Stimulated activated CD4-positive, alpha-beta T cell treated with anti-CD3 and anti-CD28 coated beads, Interleukin-1b, Interleukin-23, amount 100 ng/mL, for 48 hours (primary cell): ENCODE measurements around the gene RAB42.
A peak's percentile ranks its signal among the peaks of the same experiment; 100 is the strongest.
"Not testable (repeated sequence)": the region's sequence is repeated elsewhere in the genome, so short reads cannot be mapped to it uniquely, and the experiment has no call there.

ENCODE experiments used
- DNase-seq: peaks from one replicate; pipeline ENCODE4 v3.0.0-alpha.2; 2020

The RAB42 gene

DNA sequence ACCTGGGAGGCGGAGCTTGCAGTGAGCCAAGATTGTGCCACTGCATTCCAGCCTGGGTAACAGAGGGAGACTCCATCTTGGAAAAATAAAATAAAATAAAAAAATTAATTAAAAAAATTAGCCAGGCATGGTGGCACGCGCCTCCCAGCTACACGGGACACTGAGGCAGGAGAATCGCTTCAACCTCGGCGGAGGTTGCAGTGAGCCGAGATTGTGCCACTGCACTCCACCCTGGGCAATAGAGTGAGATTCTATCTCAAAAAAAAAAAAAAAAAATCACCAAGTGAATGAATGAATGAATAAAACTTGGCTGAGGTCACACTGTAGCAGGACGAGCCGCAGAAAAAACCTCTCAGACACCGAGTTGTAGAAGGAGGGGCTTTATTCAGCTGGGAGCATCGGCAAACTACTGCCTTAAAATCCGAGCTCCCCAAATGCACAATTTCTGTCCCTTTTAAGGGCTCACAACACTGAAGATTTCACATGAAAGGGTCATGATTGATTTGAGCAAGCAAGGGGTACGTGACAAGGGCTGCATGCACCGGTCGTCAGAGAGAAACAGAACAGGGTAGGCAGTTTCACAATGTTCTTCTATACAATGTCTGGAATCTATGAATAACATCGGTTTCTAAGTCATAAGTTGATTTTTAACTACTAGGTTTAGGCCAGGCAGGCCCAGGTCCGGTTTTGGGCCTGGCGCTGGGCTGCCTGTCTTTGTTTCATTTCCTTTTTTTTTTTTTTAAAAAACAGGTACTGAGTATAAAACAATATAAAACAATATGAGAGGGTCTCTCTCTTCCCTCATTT lies 5.3 kb upstream of the RAB42 start:
- not testable (repeated sequence) for DNase-seq

DNA sequence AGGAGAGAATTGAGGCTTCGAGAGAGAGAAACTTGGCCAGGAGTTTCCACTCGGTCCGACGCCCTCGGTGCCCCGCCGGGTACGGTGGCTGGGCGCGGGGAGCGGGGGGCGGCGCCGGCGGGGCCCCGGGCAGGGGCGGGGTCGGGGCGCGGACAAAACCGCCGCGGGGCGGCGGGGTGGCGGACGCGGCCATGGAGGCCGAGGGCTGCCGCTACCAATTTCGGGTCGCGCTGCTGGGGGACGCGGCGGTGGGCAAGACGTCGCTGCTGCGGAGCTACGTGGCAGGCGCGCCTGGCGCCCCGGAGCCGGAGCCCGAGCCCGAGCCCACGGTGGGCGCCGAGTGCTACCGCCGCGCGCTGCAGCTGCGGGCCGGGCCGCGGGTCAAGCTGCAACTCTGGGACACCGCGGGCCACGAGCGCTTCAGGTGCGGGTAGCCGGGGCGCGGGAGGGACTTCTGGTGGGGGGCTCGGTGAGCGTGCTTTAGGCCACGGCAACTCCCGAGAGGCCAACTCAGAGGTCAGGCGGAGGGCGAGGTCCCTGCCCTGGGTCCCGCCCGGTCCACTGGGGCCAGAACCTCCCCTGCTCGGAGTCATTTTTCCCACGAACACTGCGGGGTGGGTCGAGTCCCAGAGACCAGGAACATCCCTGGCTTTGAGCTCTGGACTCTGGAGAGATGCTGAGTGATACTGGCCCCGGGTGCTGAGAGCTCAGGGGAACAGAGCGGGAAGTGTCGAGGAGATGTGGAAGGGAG lies 431 bp downstream of the RAB42 start:
- no peak for DNase-seq

DNA sequence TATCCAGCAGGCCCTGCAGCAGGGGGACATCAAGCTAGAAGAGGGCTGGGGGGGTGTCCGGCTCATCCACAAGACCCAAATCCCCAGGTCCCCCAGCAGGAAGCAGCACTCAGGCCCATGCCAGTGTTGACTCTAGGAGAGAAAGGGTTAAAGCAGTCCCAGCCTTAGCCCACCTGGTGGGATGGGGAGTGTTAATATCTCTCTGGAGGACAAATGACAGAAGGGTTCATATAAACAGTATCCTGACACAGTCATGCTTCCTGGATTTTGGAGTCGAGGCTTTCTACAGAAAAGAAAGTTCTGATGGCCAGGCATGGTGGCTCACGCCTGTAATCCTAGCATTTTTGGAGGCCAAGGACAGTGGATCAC lies 1.9 kb downstream of the RAB42 start:
- not testable (repeated sequence) for DNase-seq

DNA sequence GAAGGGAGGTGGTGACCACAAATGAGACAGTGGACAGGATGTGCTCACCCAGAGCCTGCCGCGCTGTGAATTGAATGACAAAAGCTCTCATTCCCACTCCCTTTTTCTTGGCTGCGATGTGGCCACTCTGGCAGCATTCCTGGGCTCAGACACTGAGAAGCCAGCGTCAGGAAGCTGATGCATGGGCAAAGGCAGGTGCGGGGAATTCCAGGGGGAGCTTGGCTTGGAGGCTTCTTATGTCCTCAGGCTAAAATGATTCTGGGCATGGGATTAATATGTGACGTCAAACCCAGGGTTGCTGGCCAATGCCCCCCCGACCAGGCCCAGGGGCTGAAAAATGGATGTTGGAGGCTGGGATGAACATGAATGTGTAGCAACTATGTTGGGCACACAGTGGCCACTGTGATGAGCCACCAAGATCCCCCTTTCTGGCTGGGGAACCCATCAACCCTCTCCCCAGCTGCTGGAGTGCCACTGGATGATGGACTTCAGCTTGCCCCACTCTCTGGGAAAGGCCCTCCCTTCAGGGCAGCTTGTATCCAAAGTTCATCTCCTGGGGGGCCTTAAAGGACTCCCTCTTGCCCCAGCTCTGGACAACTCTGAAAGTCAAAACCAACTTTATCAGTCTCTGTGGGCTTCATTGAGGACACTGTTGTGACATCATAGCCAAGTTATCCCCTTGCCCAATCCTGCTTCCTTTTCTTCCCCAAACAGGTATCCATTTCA lies 2.8 kb downstream of the RAB42 start:
- not testable (repeated sequence) for DNase-seq

DNA sequence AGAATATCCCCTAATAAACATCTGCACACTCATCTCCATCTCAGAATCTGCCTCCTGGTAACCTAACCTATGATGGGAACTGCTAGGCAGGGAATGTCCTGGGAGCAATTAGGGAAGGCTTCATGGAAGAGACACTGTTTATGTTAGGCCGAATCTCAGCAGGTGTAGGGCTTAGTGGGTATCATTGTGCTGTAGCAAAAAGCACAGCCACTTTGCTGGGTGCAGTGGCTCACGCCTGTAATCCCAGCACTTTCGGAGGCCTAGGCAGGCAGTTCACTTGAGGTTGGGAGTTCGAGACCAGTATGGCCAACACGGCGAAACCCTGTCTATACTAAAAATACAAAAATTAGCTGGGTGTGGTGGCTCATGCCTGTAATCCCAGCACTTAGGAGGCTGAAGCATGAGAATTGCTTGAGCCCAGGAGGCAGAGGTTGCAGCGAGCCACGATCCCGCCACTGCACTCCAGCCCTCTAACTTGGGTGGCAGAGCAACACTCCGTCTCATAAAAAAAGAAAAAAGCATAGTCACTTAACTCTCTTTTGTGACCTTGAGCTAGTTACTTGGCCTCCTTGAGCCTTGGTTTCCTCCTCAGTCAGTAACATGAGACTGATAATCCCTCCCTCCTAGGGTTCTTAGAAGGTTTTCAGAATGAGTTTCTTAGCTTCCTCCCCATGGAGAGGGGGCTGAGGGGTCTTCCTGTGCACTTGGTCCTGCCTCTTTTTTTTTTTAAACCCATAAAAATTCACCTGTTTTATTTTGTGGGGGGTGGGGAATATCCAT lies 3.5 kb downstream of the RAB42 start:
- no peak for DNase-seq

DNA sequence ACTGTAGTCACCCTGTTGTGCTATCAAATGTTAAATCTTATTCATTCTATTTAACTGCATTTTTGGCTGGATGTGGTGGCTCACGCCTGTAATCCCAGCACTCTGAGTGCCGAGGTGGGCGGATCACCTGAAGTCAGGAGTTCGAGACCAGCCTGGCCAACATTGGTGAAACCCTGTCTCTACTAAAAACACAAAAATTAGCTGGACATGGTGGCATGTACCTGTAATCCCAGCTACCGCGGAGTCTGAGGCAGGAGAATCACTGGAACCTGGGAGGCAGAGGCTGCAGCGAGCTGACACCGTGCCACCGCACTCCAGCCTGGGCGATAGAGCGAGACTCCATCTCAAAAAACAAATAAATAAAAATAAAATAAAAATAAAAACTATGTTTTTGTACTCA lies 4.2 kb downstream of the RAB42 start:
- DNase-seq = not testable (repeated sequence)

DNA sequence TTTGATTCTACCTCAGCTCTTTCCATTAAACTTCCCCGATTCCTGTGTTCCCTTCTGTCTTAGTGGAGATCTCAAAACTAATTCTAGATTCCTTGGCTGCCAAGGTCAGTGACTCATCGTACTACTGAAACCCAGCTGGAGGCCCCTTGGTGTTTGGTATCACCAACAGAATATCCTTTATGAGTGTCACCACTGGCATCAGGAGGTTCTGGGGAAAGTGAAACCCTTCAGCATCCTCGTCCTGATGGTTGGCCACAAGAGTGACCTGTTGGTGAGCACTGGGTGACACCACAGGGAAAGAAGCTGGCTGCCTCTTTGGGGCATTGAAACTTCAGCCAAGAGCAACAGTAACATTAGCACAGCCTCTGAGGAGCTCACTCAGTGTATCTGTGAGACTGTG lies 9.6 kb downstream of the RAB42 start:
- peak; percentile 41 for DNase-seq

DNA sequence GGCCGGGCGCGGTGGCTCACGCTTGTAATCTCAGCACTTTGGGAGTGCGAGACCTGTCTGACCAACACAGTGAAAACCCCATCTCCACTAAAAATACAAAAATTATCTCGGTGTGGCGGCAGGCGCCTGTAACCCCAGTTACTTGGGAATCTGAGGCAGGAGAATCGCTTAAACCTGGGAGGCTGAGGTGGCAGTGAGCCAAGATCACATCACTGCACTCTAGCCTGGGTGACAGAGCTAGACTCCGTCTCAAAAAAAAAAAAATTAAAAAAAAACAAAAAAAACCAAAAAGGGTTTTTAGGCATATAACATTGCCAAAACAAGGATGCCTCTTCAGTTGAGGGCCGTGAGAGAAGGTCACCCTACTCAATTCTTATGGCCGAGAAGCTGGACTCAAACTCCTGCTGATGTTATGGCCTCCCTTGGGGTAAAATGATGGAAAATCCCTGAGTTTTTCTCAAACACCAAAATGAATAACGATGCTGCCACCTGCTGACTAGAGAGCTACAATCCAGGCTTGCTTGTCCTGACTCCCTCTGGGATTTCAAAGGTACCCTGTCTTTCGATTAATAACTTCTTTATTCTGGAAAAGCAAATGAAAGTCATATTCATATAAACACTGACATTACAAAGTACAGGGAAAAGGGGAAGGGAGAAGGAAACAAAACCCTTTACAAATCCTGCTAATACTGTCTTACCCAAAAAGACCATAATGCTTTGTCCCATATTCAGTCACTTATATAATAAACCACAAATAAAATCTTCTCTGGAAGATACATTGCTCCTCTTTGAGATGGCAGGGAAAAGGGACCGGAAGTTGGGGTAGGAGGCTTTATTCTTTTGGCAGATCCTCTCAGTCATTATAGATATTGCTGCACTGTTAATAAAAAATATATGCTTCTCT lies 10.7 kb downstream of the RAB42 start:
- DNase-seq = no peak

DNA sequence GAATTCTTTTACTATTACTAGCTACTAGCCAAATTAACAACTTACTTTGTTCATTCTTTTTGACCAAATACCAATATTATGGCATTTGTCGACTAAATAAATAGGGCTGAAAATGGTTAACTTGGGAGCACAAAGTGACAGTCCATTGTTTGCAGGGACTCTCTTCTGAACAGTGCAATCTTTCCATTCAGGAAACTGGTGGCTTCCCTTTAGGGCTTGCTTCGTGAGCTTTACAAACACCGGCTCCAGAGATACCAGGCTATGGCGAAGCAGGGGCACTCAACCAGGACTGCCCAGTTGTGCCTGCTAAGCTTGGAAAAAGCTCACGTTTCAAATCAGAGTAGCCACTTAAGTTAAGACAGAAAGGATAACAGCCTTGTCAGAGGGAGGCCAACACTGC lies 12.3 kb downstream of the RAB42 start:
- DNase-seq = no peak

DNA sequence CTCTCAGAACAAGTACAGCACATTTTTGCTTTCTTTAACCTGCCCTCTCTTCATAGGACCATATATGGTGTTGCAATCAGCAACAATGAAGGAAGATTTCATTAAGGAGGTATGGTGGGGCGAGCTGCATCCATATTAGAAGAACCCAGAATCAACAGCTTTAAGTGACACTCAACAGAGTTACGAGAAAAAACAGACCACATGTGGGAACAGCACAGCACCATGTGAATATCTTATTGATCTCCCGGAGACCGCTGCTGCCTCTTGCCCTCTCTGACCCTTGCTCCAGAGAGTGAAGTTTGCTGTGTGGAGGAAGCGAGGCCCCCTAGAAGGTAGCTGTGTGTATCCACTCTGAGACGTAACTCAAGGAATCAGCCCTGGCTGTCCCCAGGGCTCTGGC lies 12.9 kb downstream of the RAB42 start:
- DNase-seq = no peak

DNA sequence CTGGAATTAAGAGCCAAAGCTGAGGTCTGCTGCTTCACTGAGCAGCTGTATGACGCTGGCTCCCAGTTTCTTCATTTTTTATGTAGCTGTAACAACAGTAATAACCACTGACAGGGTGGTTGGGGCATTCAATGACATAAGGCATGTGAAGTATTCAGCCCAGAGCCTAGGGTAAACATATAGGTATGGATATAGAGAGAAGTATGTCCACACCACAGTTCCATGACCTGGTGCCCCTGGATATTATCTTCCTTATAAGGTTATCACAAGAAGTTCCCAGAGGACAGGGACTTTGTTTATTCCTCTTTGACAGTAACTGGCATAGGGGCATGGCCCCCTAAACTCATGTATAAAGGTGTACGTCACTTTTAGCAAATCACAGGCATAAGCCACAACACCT lies 14.7 kb downstream of the RAB42 start:
- DNase-seq = no peak

DNA sequence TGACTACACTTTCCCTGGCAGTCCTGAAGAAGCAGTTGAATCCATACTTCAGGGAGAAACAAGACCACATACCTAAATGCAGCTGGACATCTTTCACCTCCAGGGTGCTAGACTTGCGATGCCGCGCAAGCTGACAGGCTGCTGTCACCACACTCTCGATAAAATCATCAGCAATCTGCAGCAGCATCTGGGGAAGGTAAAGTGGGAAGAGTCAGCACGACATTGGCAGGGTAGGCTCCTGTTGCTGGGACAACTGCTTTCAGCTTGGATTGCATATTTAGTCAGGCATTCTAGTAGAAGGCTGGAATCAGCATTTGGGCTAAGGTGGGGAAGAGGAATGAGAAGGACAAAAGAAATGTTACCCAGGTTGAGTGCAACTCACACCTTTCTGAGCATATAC lies 21.1 kb downstream of the RAB42 start:
- no peak for DNase-seq

DNA sequence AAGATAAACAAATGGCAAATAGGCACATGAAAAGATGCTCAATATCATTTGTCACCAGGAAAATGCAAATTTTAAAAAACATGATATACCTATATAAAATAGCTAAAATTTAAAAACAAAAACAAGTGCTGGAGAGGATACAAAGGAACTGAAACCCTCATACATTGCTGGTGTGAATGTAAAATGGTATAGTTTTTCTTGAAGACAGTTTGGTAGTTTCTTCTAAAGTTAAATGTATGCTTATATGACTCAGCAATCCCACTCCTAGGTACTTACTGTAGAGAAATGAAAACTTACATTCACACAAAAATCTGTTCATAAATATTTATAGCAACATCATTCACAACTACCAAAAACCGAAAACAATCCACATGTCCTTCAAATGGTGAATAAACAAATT lies 39.6 kb downstream of the RAB42 start:
- no peak for DNase-seq

DNA sequence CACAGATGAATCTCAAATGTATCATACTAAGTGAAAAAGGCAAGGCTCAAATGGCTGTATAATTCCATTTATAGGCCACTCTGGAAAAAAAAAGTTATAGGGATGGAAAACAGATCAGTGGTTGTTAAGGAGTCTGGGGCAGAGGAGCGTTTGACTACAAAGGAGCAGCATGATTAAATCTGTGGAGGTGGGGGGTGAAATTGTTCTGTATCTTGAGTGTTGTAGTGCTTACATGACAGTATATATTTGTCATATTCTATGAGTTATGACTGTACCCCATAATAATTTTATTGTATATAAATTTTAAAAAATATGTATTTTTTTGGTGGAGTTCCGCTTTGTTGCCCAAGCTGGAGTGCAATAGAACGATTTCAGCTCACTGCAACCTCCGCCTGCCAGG lies 40.5 kb downstream of the RAB42 start:
- no peak for DNase-seq

DNA sequence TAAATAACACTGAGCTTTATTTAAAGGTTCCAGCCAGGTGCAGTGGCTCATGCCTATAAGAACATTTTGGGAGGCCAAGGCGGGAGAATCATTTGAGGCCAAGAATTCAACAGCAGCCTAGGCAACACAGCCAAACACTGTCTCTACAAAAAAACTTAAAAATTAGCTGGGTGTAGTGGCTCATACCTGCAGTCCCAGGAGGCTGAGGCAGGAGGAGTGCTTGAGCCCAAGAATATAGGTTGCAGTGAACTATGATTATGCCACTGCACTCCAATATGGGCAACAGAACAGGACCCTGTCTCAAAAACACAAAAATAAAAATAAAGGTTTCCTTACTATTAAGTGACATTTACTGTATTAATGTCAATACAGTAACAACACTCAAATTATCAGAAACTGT lies 48.7 kb downstream of the RAB42 start:
- no peak for DNase-seq

DNA sequence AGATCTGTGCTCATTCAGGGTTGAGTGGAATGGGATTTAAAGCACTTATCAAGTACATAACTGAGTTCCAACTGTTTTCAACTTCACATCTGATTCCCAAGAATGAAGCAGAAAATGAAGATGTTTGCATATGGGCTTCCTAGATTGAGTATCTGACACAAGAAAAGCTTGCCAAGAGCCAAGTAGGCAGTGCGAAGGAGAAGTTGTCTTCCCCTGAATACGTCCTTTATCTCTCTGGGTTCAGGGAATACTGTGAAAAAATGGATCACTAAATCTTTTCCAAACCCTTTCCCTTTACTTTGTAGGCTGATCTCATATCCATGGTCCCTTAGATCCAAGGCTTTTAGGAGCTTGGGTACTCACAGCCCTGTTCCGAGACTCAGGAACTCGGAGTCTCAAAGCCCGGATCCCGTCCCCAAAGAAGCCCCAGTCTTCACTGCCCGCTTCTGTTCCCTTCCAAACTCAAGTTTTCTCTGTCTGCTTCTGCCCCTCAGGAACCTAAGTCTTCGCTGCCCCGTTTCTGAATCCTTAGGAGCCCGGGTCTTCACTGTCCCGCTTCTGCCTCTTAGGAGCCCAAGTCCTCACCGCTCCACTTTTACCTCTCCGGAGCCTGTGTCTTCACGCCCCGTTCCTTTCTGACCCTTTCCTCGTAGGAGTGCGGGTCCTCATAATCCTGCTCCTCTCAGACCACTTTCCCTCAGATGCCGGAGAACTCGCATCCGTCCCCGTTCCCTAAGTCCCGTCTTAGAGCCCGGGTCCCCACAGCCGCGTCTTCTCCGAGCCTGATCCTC lies 50.2 kb downstream of the RAB42 start:
- DNase-seq = no peak

DNA sequence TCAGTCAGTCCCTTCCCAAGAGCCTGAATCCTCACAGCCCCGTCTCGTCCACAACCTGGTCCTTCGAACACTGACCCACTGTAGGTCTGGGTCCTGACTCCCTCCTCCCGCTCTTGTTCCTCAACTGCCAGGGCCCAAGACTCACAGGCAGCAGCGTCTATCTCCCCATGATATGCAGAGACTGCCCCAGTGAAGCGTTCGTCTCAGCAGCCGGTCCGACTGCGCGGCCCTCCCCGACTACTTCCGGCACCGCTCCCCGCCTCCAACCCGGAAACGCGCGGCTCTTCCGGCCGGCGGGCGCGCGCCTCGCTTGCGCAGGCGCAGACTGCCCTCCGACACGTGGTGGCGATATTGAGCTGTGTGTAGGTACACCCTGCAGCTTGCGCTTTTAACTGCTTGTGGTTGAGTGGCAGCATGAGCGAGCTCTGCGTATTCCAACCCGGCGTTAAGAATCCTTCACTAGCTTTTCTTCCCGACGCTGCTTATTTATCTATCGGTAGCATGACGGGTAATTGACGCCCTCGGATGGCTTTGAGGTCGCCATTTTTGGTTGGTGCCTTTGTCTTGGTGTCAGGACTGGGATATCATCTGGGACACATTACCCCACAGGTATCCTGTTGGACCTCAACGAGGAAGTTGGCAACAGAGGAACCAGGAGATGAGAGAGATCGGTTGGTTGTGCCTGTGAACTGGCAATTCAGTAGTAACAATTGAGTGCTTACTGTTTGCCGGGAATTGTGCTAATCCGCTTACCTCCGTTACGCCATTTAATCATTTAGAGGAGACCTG lies 51.0 kb downstream of the RAB42 start, which contains the start of gene TAF12:
TSS of gene TAF12 (minus strand) at position 221 of the 789 bp plus-strand sequence. CDS start 20,986 bp downstream, outside the sequence.
- peak; percentile 91 for DNase-seq

DNA sequence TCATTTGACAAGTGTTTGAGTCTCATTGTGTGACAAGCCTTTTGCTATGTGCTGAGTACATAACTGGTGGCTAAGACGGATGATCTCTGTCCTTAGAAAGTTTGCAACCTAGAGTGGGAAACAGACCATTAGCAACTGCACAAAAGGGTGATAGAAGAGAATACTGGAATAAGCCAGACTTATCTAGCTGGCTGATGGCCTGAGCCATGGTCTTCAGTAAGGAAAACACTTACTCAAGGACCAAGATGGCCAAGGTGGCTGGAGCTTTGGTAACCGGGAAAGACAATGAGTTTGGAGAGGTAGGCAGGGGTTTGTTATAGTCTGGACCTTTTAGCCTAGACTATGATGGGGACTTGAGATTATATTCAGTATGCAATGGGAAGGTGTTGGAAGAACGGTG lies 52.4 kb downstream of the RAB42 start:
- no peak for DNase-seq
